Limb (tissue), 2 donors: ENCODE data around the gene OGFOD2.
A peak's percentile ranks its signal among the peaks of the same experiment; 100 is the strongest.

ENCODE experiments used
- DNase-seq, 2 donors: peaks; one replicate each; pipeline ENCODE4 v3.0.0-alpha.2; 2016; ENCODE audit errors: extremely low spot score in 2 of 2

The OGFOD2 gene

GRCh38 chr12:122951406-122951805 lies 23.6 kb upstream of the OGFOD2 start:
- DNase-seq, result no peak

- peak; percentile 50 to 78 for DNase-seq
Measured at GRCh38 chr12:122951979-122952892, 22.8 kb upstream of the OGFOD2 start.

- no peak for DNase-seq
Measured at GRCh38 chr12:122955156-122955555, 19.9 kb upstream of the OGFOD2 start.

GRCh38 chr12:122956035-122956434 lies 19.0 kb upstream of the OGFOD2 start:
- no peak for DNase-seq

GRCh38 chr12:122958198-122958888 lies 16.7 kb upstream of the OGFOD2 start:
- no peak for DNase-seq

GRCh38 chr12:122959566-122960192 lies 15.4 kb upstream of the OGFOD2 start:
- no peak for DNase-seq

GRCh38 chr12:122960193-122960569 lies 14.9 kb upstream of the OGFOD2 start:
- peak in 1 of 2 donors; percentile 16 for DNase-seq

GRCh38 chr12:122961531-122962329 lies 13.3 kb upstream of the OGFOD2 start:
- DNase-seq, result peak in 1 of 2 donors; percentile 20

GRCh38 chr12:122963941-122964265 lies 11.1 kb upstream of the OGFOD2 start:
- DNase-seq, result peak in 1 of 2 donors; percentile 73

GRCh38 chr12:122964439-122965257 lies 10.4 kb upstream of the OGFOD2 start:
- peak in 1 of 2 donors; percentile 34 for DNase-seq

GRCh38 chr12:122965321-122965751 lies 9.7 kb upstream of the OGFOD2 start:
- DNase-seq, result peak in 1 of 2 donors; percentile 31

- peak; percentile 83 to 95 for DNase-seq
Measured at GRCh38 chr12:122965851-122966742, 8.9 kb upstream of the OGFOD2 start, which contains the start of gene ABCB9. Gene ABCB9, minus strand, starts transcription at chr12:122966463. Its CDS starts 6,228 bp downstream, at chr12:122960235.

- DNase-seq, result no peak
Measured at GRCh38 chr12:122966743-122967550, 8.1 kb upstream of the OGFOD2 start.

- no peak for DNase-seq
Measured at GRCh38 chr12:122968104-122968503, 6.9 kb upstream of the OGFOD2 start.

GRCh38 chr12:122969676-122970075 lies 5.4 kb upstream of the OGFOD2 start:
- DNase-seq, result no peak

- DNase-seq, result peak; percentile 94 to 100
Measured at GRCh38 chr12:122974274-122974891, 661 bp upstream of the OGFOD2 start.

GRCh38 chr12:122975790-122976647 lies 975 bp downstream of the OGFOD2 start:
- no peak for DNase-seq
